LNCaP clone FGC (cell line): ENCODE results near the gene LRRN4CL.

Experiments
- DNase-seq: peaks from one replicate; pipeline ENCODE4 v3.0.0-alpha.2; 2011; ENCODE audit warnings: low read depth
- H3K4me3 ChIP-seq: 2 replicates; pipeline ENCODE4 v1.5.1; 2011; ENCODE audit warnings: mild to moderate bottlenecking, low read depth, low read length, control low read depth
- TF ChIP-seq, protein P1 (sequence below): IDR thresholded peaks from 2 replicates; pipeline ENCODE4 v1.5.1; 2012; ENCODE audit warnings: mild to moderate bottlenecking; ENCODE audit not compliant: control insufficient read depth, insufficient read depth; ENCODE audit errors: extremely low read depth

LRRN4CL gene

DNA sequence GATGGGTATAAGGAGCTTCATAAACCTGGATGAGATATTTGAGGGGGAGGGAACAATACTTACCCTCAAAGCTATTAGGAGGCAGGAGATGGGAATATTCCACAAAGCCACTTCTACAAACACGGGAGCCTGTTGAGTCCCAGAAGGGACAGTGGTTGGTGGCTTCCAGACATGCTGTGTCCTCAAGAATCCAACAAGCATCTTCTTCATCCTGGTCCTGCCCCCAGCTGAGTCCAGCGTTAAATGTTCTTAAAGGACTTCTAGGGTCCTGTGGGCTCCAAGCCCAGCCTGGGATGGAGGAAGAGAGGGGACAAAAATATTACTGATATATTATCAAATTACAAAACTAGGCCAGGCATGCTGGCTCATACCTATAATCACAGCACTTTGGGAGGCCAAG lies 21.9 kb downstream of the LRRN4CL start:
- H3K4me3 ChIP-seq: no peak overlapping the region
- TF ChIP-seq, protein P1, sequence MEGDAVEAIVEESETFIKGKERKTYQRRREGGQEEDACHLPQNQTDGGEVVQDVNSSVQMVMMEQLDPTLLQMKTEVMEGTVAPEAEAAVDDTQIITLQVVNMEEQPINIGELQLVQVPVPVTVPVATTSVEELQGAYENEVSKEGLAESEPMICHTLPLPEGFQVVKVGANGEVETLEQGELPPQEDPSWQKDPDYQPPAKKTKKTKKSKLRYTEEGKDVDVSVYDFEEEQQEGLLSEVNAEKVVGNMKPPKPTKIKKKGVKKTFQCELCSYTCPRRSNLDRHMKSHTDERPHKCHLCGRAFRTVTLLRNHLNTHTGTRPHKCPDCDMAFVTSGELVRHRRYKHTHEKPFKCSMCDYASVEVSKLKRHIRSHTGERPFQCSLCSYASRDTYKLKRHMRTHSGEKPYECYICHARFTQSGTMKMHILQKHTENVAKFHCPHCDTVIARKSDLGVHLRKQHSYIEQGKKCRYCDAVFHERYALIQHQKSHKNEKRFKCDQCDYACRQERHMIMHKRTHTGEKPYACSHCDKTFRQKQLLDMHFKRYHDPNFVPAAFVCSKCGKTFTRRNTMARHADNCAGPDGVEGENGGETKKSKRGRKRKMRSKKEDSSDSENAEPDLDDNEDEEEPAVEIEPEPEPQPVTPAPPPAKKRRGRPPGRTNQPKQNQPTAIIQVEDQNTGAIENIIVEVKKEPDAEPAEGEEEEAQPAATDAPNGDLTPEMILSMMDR: no peak
- DNase-seq: no peak

DNA sequence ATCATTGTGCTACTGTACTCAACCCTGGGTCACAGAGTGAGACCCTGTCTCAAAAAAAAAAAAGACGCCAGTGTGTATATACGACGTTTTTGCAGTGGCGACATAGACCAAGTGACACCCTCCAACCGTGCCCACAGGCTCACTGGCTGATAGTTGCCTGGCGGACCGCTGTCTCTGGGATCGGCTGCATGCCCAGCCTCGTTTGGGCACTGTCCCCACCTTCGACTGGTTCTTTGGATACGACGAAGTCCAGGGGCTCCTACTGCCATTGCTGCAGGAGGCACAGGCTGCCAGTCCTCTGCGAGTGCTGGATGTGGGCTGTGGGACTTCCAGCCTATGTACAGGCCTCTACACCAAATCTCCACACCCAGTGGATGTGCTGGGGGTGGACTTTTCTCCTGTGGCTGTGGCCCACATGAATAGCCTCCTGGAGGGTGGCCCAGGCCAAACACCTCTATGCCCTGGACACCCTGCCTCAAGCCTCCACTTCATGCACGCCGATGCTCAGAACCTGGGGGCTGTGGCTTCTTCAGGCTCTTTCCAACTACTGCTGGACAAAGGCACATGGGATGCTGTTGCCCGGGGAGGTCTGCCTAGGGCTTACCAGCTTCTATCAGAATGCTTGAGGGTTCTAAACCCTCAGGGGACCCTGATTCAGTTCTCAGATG lies 22.9 kb downstream of the LRRN4CL start:
- TF ChIP-seq, protein P1: no peak
- peak overlapping the region; percentile 97 for H3K4me3 ChIP-seq
- DNase-seq: no peak

- DNase-seq: no peak
- TF ChIP-seq, protein P1: no peak
- peak overlapping the region; percentile 97 for H3K4me3 ChIP-seq
Measured at GRCh38 chr11:62665599-62666258, 23.6 kb downstream of the LRRN4CL start.

- TF ChIP-seq, protein P1: no peak
Measured at GRCh38 chr11:62665075-62665598, 24.2 kb downstream of the LRRN4CL start, which contains the start of the genes C11orf98 and CSKMT. C11orf98 (minus strand) TSS chr11:62665210; CDS start chr11:62665169, 41 bp downstream. CSKMT (plus strand) TSS chr11:62665312; CDS start chr11:62665880, 568 bp downstream.

DNA sequence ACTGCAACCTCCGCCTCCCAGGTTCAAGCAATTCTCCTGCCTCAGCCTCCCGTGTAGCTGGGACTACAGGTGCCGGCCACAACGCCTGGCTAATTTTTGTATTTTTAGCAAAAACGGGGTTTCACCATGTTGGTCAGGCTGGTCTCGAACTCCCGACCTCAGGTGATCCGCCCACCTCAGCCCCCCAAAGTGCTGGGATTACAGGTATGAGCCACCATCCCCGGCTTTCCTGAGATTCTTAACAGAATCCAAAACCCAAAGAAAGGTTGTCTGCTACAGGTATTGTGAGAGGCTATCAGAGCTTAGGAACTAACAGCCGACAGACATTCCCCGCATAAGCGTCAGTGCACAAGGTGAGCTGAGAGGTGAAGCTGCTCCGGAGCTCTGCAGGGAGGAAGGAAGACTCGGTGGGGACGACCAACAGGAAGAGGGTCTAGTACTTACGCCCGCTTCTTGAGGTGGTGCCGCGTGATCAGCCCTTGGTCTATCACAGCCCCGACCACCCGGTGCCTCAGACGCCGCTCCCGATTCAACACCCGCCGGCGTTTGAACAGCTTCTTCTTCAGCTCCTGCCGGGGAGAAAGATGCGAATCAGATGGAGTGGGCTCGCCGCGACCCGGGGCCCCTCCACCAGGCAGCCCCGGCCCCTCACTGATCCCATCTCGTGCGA lies 24.8 kb downstream of the LRRN4CL start:
- TF ChIP-seq, protein P1: no peak

More at GRCh38 chr11:62665075-62665598, 24.2 kb downstream of the LRRN4CL start, which contains the start of the genes C11orf98 and CSKMT:
- DNase-seq: no peak
- peak within 1 kb of the TSS; percentile 97 for H3K4me3 ChIP-seq

DNA sequence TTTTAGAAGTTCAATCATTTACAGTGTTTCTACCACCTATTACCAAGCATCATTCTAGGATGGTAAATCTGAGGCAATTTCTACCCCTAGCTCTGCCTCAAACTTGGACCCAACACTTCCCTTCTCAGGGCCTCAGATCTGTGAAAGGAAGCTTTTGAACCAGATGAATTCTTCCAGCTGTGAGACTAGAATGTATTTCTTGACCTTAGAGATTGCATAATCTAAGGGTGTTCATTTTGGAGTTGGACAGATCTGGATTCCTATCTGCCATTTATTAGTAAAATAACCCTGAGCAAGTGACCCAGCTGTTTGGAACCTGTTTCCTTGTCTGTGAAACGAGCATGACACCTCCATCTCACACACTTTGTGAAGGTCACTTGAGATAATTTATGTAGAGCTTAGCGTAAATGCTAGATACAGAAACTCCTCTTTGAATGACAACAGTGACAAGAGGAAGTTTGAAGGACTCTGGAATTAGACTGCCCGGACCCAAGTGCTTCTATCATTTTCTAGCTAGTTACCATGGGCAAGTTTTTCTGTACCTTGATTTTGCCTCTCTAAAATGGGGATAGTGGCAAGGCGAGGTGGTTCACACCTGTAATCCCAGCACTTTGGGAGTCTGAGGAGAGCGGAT lies 32.4 kb downstream of the LRRN4CL start:
- DNase-seq: no peak
- TF ChIP-seq, protein P1: no peak
- no peak overlapping the region for H3K4me3 ChIP-seq

More for the DNA sequence above, 24.8 kb downstream of the LRRN4CL start:
- H3K4me3 ChIP-seq: peak overlapping the region; percentile 97
- DNase-seq: no peak
